ENCODE data around the gene C2CD5.

- TF ChIP-seq POLR2A (IDR thresholded peaks at IDR 0.05) = no peak
- TF ChIP-seq CTCF (IDR thresholded peaks at IDR 0.05) = no peak
Observed at GRCh38 chr12:22414742-22415141, 129.6 kb downstream of the C2CD5 start.
